ENCODE measurements around the gene SLC13A5.

The SLC13A5 gene

DNA sequence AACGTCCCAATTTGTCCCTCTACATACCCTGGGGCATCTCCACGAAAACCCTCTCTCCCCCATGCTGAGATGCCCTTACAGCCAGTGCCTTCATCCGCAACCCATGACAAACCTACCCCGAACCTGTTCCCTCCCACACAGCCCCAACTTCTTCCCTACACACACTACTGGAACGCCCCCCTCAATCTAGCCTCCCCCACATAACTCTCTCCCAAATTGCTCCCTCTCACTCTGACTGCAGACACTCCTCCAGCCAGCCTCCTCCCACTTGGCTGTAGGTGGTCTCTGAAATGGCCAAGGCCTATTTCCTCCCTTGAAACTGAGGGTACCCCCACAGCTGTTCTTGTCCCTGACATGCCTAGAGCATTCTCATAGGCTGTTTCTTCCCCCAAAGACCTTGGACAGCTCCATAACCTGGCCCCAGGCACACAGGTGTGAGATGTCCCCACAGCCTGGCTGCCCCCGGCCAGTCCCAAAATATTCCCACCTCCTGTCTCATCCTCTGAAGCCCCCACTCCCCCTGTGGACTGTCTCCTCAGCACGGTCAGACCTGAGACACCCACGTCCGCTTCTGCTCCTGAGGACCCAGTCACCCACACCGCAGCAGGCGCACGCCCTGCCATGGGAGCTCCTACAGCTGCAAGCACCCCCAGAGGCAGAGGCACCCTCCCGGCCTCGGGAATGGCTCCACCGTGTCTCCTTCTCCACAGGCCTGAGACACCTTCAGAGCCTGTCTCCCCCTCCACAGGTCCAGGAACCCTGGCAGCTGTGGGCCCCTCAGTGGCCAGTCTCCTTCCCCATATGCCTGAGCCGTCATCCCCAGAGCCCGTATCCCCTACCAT, 76.3 kb downstream of the SLC13A5 start:
- no peak for DNase-seq

GRCh38 chr17:6636105-6636504, 77.1 kb downstream of the SLC13A5 start:
- no peak for DNase-seq
